GOT3 (cell line): ENCODE measurements around the gene TCTN1.
"Not testable (repeated sequence)": the region's sequence is repeated elsewhere in the genome, so short reads cannot be mapped to it uniquely, and the experiment has no call there.

Experiments used
- DNase-seq: peaks from one replicate; lab custom pipeline; 2025; ENCODE audit warnings: mixed read lengths; lab: John Stamatoyannopoulos, UW

Gene TCTN1

DNA sequence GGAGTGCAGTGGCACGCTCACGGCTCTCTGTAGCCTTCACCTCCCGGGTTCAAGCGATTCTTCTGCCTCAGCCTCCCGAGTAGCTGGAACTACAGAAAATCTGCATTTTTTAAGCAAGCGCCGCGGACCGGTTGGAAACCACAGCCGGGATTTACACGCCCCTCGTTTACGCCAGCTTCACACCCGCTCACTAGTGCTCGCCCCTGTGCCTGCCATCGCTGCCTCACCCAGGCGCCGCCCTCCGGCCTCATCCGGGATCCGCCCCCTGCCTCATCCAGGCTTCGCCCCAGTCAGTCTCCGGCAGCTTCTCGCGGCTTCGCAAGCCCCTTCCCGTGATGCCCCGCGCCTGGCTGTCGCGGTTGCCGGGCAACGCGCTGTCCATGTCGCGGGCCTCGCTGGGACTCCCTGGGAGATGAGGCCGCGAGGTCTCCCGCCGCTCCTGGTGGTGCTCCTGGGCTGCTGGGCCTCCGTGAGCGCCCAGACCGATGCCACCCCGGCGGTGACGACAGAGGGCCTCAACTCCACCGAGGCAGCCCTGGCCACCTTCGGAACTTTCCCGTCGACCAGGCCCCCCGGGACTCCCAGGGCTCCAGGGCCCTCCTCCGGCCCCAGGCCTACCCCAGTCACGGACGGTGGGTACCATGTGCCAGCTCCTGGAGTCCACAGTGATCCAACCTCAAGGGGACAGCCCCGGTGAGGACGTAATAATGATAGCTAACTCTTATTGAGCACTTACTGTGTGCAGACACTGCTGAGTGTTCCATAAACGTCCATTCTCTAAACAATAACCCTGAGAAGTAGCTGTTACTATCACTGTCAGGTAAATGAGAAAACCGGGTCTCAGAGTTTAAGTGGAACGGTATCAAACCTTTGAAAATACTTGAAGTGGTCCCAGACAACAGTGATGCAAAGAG, at the start of gene TCTN1:
Gene TCTN1 (plus strand): TSS at position 359 of the 914 bp plus-strand sequence. CDS start 54 bp downstream, at position 413.
- peak; percentile 59 for DNase-seq

DNA sequence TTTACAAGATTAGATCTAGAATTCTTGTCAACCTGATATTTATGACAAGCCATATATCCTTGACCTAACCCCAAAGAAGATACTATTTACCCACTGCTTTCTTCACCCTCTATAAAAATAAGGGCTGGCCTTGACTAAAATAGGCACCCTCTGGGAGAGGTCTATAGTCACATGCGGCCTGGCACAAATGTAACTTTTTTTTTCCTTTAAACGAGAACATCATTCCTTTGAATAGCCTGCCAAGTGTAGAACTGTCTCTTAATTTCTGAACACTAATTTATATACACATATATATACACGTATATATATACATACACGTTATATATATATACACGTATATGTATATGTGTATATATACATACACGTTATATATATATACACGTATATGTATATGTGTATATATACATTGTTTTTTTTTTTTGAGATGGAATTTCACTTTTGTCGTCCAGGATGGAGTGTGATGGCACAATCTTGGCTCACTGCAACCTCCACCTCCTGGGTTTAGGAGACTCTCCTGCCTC, 49.4 kb upstream of the TCTN1 start:
- no peak for DNase-seq

DNA sequence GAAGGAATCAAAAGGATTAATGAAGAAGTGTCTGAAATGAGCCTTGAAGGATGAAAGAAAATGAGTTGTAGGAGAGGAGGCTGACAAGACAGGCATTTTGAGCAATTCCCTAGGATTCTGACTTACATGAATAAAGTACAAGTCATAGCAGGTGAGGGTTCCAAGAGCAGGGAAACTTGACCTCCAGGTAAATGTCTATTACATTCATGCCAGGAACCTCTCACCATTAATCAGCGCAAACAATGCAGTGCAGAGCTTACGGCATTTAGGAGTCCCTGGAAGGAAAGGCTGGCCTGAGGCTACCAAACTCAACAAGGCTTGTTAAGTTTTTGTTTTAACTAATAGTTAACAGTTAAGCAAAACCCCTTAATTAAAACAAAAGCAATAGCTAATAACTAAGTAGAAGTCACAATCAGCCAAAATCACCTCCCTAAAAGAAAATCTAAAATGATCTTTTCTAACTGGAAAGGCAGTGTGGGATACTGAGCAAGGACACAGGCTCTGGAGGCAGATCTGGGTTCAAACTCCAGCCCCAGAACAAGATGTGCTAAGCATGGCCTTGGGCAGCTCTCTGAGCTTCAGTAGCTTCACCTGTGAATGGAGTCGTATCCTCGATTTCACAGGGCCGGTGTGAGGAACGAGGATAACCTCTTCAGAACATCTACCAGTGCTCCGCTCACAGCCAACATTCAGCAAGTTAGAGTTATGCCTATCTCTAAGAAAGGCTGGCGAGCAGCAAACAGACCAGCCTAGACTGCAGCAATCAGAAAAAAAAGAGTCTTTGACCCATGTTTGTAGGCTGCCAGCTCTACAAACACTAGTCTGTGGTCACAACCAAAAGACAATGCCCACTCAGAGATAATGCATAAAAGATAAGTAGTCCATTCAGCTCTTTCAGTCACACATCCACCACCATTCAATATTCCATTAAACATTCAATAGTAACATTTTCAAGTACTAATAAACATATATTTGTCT, 47.7 kb upstream of the TCTN1 start:
- DNase-seq, result no peak

DNA sequence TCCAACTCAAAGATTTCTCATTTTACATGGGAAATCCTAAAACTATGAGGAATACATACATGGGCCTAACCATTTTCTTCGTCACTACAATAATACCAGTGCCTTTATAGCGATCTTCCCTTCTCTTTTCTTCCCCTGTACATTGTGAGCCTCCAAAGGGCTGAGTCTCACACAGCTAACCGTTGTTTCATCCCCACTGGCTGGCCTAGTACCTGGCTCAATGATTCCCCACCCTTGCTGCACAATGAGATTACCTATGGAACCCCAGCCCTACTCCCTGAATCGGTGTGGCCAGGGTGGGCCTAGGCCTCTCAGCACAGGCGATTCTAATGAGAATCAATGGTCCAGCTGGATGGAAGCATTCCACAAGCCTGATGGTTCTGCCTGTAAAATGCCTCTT, 46.9 kb upstream of the TCTN1 start:
- DNase-seq, result no peak

DNA sequence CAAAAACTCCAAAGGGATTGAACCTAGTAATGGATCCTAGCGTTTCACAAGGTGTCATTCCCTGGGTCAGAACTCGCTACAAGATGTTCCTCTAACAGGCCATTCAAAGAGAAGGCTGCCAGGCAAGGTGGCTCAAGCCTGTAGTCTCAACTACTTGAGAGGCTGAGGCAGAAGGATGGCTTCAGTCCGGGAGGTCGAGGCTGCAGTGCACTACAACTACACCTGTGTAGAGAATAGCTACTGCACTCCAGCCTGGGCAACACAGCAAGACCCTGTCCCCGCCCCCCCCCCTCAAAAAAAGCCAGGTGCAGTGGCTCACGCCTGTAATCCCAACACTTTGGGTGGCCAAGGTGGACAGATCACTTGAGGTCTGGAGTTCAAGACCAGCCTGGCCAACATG, 45.2 kb upstream of the TCTN1 start:
- DNase-seq, result no peak

DNA sequence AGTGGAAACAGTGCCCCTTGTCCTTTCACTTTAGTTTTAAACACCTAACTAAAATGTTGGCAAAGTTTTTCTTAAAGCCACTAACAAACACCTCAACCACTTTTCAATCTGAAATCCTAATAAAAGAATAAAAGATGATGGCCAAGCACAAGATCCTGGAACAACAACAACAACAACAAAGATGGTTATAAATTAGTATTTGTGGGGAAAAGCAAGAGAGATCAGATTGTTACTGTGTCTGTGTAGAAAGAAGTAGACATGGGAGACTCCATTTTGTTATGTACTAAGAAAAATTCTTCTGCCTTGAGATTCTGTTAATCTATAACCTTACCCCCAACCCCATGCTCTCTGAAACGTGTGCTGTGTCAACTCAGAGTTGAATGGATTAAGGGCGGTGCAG, 44.1 kb upstream of the TCTN1 start:
- DNase-seq, result not testable (repeated sequence)

DNA sequence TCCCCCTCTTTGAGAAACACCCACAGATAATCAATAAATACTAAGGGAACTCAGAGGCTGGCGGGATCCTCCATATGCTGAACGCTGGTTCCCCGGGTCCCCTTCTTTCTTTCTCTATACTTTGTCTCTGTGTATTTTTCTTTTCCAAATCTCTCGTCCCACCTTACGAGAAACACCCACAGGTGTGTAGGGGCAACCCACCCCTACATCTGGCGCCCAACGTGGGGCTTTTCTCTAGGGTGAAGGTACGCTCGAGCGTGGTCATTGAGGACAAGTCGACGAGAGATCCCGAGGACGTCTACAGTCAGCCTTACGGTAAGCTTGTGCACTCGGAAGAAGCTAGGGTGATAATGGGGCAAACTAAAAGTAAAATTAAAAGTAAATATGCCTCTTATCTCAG, 43.1 kb upstream of the TCTN1 start:
- not testable (repeated sequence) for DNase-seq

DNA sequence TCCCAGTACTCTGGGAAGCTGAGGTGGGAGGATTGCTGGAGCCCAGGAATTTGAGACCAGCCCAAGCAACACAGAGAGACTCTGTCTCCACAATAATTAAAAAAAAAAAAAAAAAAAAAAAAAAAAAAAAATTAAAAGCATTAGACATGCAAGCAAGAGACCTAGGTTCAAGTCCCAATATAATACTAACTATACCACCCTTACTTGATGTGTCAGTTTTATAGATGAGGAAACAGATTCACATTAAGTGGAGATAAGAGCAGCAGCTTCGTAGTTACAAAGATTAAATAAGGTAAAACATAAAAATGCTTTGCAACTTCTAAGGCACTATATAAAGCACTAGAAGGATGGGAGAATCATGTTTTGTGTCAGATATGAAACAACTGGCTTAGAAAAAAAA, 39.9 kb upstream of the TCTN1 start:
- no peak for DNase-seq

DNA sequence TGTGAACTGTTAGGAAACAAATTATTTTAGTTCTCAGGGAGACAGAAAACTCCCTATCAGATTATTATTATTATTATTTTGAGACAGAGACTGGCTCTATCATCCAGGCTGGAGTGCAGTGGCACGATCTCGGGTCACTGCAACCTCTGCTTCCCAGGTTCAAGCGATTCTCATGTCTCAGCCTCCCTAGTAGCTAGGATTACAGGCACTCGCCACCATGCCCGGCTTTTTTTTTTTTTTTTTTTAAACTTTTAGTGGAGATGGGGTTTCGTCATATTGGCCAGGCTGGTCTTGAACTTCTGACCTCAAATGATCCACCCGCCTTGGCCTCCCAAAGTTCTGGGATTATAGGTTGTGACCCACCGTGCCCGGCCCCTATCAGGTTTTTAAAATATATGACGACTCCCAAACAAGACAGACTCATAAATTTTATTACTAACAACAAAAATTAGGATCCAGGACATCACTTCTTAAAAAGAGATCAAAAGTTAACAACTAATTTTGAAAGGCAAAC, 39.2 kb upstream of the TCTN1 start:
- DNase-seq, result not testable (repeated sequence)

DNA sequence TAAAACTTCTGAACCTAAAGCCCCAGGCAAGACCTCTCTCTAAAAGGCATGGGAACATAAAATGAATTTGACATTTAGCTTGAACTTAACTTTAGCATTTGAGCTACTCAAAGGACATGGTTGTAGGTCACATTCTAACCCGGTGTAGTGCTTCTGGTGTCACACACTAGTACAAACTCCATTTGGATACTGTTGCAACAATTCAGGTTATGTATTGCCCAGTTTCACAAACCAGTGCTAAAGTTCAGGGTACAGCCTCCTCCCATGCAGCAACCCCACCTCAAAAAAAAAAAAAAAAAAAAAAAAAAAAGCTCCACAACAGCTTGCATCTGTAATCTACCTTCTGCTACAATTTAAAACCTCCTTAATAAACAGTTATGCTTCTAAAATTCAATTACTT, 38.6 kb upstream of the TCTN1 start:
- no peak for DNase-seq

DNA sequence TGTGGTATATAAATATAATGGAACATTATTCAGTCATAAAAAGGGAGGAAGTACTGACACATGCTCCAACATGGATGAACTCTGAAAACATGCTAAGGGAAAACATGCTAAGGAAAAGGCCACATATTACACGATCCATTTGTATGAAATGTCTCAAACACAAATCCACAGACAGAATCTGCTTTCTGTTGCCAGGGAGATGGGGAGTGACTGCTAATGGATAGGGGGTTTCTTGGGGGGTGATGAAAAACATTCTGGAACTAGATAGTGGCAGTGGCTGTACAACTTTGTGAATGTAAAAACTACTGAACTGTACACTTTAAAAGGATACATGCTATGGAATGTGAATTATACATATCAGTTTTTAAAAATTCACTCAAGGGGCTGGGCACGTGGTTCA, 37.4 kb upstream of the TCTN1 start:
- DNase-seq, result no peak

DNA sequence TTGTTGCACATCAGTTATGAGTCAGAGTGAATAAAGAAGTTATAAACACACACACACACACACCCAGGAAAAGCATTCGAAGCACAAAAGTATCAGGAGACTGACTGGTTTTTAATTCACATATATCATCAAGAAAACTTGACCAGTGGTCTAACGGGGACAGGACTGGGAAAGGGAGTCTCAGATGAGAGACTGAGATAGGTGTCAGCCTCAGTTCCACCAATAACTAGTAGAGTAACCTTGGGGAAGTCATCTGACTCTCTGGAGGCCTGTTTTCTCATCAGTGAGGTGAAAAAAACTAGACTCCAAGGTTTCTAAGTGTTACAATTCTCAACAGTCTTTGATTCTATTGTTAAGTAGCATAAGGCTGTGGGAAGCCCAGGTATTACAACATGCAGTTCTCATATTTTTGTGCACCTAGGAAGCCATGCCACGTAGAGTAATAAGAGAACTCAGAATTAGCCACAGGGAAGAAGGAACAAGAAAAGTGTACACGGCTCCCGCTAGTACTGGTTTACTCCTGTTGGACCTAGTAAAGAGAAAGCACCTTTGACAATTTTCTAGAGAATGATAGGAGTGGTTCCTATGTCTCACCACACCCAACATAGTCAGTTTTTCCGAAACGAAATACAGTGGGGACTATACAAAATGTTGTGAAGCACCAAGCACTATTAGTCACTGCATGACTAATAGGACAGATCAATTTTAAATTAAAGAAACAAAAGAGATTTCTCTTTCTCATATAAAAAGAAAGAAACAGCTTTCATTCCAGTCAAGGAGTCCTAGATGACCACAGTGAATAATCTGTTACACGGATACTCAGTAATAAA, 35.9 kb upstream of the TCTN1 start:
- DNase-seq, result no peak

DNA sequence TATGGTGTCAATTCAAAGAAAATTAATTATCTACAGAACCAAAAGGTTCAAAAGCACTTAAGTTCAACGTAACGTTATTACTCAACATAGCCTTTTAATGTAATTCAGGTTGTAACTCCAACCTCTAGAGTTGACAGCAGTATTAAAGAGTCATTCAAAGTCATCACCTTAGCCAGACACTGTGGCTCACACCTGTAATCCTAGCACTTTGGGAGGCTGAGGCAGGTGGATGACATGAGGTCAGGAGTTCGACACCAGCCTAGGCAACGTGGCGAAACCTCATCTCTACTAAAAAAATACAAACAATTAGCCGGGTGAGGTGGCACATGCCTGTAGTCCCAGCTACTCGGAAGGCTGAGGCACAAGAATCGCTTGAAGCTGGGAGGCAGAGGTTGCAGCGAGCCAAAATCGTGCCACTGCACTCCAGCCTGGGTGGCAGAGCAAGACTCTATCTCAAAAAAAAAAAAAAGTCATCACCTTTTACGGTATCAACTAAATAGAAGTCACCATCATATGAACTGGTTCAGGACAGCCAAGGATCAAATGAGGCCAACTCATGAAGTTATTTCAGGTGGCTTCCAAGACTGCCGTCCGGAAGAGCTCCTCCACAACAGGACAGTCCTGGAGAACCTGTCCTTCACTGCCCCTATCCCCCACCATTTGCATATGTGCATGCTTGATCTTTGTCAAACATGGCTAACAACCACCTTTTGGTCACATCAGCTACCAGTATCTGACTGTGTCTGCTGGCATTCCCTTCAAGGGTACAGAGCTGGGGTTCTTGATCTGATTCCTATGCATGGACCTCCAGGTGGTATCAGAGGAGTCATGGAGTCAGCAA, 35.0 kb upstream of the TCTN1 start:
- no peak for DNase-seq

DNA sequence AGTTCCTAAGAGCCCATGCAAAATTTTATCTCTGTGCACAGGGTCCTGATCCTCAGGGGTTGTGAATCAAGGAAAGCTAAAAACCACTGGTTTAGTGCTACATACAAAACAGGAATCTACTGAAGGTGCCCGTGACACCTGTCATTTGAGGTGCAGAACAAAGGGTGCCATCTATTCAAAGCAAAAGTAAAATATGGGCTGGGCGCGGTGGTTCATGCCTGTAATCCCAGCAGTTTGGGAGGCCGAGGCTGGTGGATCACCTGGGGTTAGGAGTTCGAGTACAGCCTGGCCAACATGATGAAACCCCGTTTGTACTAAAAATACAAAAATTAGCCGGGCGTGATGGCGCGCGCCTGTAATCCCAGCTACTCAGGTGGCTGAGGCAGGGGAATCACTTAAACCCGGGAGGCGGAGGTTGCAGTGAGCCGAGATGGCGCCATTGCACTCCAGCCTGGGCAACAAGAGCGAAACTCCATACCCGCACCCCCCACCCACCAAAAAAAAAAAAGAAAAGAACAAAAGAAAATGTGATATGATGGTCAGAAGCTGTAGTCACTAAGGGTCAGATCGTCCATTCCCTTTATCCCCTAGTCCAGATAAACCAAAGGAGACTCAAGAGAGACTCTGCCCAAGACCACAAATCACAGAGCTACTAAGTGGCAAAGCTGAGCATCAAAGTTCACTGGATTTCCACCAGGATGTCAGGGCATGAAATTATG, 34.2 kb upstream of the TCTN1 start:
- no peak for DNase-seq

DNA sequence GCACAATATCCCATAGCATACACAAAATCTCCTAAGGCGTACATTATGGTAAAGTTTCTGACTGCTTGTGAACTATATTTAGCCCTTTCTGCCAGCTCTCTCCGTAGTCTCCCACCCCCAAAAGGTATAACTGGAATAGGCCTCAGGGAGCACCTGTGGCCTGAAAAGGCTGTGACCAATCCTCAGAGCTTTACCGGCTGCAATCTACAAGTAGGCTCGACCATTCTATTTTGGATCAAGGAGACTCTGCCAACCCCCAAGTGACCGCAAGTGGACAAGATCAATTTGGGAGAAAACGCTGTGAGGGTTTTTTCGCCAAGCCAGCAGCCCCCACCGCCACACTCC, 32.0 kb upstream of the TCTN1 start:
- no peak for DNase-seq

DNA sequence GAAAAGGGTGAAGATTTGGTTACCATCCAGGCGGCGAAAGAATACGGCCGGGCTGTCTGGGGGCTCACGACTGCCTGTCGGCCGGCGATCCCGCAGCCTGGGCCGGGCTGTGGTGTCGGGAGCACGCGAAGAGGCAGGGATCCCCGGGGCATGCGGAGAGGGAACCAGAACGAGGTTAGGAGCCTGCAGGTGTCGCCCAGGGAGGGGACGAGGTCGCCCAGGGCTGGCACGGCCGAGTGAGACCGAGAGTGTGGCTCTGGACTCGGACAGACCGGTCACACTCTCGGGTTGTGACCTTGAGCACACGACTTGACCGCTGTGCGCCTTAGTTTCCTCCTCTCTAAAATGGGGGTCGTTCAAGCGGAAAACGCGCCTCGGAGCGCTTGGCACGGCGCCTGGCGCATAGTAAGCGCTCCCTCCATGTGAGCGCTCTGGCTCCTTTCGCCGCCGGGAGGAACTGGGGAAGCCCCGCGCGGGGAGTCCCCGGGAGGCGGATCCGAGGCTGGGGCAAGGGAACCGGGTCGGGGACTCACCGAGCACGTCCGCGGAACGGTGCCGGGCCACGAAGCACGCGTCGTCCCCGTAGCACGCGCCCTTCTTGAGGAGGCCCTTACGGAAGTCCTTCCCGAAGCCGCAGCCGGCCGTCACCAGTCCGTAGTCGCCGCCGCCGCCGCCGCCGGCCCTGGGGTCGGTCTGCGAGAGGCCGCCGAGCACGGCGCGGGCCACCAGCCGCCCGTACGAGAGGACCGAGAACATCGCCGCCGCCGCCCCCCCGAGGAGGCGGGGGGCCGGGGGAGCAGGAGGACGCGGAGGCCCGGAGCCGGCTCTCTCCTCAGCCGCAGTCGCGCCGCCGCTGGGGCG, 31.4 kb upstream of the TCTN1 start:
- DNase-seq, result no peak

DNA sequence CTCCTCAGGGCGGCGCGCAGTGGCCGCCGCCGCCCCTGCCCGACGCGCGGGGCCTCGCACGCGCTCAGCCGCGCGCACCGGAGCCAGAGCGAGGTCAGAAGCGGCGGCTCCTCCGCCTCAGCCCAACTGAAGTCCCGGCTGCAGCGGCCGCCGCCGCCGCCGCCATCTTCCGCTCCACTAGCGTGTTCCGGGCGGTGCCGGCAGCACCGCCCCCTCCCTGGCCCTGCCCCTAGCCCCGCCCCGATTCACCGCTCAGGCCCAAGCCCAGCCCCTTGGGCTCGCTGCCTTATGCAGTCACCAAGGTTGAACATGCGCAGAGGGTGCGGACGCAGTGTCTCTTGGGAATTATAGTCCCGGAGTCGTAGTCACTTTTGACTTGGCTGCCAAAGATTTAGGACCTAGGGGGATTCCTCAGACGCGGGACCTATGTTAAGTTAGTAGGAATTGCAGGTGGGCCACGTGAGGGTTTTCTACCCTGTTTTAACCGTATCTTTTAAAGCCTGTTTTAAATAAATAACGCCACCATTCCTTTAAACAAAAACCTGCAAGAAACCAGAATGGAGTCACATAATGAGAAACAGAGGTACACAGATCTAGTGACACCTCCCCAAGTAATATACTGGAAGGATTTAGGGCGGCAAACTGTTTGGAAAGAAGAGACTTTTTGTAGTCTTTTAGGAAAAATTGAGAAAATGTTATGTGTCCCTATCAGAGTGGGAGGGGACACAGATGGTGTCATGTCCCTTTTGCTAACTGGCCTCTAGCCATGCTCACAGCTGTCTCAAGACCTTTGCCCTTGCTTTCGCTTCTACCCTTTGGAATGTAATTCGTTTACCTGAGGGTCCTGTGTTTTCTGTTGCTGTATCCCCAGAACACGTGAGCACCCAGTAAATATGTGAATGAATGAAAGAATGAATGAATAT, 30.5 kb upstream of the TCTN1 start, which contains the start of gene PPTC7:
Gene PPTC7 (minus strand): TSS at position 182 of the 923 bp plus-strand sequence. CDS start 287 bp downstream, outside the sequence.
- peak; percentile 67 for DNase-seq
